Kidney glomerular epithelial cell (primary cell): Measurements from ENCODE around the gene SPATC1L.

Experiments
- DNase-seq: peaks from one replicate; lab custom pipeline; 2025; lab: John Stamatoyannopoulos, UW

Gene SPATC1L

GRCh38 chr21:46131838-46132651 lies 52.2 kb downstream of the SPATC1L start:
- no peak for DNase-seq

GRCh38 chr21:46131588-46131837 lies 52.7 kb downstream of the SPATC1L start:
- DNase-seq = no peak

GRCh38 chr21:46130831-46131587 lies 53.2 kb downstream of the SPATC1L start:
- no peak for DNase-seq

- no peak for DNase-seq
Measured at GRCh38 chr21:46129846-46130651, 54.2 kb downstream of the SPATC1L start.

DNA sequence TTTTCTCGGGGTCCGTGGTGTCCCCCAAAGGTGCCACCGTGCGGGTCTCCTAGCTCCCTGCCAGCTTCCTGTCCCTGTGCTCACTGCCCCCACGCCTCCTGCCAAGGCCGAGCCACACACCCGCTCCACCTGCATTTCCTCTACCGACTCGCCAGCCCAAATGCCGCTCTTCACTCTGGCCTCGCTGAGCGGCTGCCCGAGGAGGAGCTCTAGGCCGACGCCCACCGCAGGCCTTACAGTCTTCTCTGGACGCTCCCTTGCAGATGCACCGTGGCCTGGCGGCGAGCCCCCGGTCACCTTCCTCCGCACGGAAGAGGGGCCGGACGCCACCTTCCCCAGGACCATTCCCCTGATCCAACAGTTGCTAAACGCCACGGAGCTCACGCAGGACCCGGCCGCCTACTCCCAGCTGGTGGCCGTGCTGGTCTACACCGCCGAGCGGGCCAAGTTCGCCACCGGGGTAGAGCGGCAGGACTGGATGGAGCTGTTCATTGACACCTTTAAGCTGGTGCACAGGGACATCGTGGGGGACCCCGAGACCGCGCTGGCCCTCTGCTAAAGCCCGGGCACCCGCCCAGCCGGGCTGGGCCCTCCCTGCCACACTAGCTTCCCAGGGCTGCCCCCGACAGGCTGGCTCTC lies 55.2 kb downstream of the SPATC1L start:
- DNase-seq = no peak

DNA sequence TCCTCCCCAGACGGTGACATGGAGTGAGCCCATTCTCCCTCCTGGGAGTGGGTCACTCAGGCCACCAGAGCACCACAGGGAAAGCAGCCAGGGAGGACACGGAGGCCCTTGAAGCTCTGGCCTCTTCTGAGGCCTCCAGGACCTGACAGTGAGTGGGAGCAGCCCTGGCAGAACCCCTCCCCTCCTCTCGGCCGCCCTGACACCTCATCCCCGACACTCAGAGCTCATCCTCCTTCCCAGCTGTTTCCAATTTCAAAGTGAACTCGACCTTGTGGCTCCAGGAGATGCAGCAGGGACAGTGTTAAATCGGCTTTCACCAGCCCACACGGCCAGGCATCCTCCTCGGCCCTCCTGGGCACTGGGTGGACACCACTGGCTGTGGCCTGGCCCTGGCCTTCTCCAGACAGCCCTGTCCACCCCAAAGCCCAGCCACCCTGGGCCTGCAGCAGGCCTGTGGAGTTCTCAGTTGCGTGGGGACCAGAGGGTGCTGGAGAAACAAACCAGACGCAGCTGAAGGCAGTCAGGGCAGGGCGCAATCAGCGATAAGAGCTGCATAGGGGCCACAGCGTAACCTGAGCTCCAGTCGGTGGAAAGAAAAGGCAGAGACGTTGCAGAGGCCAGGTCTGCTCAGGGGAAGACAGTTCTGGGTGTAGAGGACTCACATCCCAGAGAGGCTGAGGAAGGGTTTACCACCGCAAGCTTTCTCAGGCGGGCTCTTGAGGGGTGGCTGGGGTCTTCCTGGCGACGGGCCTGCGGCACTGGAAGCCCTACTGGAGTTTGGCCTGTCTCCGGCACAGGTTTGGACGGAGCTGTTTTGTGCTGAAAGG lies 55.9 kb downstream of the SPATC1L start:
- no peak for DNase-seq

DNA sequence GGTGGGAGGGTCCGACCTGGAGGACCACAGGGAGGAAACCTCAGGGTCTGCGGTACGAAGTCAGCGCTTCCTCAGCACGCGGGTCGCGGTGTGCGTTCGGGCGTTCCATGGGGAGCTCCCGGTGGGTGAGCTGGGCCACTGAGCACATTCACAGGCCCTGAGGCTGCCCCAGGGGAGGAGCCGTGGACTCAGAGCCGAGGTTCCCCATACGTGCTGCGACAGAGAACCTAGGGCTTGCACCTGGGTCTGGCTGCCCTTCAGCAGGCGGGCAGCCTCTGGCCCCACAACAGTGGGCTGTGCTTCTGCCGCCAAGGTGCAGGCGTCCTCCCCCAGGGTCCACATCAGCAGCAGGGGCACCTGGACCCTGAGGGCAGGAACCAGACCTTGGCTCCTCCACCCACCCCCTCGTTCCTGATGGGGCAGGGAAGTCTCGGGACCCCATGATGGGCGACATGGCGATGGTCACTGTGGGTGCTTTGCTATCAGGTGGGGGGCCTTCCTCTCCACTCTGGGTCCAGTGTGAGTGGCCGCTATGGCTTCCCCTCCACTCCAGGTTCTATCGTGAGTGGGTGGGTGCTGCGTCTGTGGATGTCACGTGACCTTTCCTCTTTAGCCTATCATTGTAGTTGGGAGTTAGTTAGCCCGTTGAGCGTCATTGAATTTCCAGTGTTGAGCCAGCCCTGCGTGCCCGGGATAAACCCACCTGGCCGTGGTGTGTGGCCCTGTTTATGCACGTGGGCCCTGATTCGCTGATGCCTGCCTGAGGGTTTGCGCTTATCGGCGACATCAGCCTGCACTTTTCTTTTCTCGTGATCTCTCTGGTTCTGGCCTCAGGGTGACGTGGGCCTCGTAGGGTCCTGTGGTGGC lies 56.8 kb downstream of the SPATC1L start:
- DNase-seq = no peak

DNA sequence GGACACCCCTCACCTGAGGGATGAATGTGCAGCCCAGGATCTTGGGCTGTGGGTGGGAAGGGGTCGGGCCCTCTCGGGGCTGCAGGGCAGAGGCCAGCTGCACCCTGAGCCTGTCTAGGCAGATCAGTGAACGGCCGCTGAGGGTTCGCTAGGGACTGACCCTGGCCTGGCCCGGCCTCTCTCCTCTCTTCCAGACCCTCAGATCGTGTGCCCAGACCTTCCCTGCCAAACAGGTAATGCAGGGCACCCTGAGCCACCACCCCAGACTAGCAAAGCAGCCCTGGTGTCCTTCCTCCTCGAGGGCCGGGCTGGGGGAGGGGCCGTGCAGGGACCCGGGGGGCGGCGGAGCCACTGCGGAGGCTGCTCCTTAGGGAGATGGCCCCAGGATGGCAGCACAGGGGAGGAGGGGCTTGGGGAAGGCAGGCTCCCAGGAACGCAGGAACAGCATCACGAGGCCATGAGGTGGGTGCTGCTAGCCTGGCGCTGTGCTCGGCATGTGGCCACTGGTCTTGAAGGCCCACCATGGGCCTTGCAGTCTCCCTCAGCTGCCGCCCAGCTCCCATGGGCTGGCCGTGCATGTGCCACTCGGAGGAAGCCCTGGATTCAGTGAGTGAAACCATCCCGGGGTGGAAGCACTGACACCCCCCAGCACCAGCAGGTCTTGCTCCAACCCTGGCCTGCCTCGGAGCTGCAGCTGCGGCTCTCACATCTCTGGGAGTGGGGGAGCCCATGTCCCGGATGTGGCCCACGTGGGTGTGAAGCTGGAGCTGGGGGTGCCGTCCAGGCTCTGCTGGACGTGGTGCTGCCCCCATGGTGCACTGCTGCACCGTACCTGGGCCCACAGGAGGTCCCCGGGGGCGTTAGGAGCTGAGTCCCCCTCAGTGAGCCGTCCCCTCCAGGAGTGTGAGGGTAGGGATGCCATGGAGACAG lies 57.7 kb downstream of the SPATC1L start:
- DNase-seq = no peak

DNA sequence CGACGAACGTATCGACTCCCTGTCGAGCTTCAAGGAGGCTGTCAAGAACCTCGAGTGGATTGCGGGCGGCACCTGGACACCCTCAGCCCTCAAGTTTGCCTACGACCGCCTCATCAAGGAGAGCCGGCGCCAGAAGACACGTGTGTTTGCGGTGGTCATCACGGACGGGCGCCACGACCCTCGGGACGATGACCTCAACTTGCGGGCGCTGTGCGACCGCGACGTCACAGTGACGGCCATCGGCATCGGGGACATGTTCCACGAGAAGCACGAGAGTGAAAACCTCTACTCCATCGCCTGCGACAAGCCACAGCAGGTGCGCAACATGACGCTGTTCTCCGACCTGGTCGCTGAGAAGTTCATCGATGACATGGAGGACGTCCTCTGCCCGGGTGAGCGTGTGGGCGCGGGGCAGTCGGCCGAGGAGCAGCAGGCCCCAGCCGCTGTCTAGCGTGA lies 58.4 kb downstream of the SPATC1L start:
- DNase-seq = no peak

GRCh38 chr21:46124926-46125845 lies 59.1 kb downstream of the SPATC1L start:
- no peak for DNase-seq

GRCh38 chr21:46124083-46124925 lies 60.0 kb downstream of the SPATC1L start:
- DNase-seq = no peak

DNA sequence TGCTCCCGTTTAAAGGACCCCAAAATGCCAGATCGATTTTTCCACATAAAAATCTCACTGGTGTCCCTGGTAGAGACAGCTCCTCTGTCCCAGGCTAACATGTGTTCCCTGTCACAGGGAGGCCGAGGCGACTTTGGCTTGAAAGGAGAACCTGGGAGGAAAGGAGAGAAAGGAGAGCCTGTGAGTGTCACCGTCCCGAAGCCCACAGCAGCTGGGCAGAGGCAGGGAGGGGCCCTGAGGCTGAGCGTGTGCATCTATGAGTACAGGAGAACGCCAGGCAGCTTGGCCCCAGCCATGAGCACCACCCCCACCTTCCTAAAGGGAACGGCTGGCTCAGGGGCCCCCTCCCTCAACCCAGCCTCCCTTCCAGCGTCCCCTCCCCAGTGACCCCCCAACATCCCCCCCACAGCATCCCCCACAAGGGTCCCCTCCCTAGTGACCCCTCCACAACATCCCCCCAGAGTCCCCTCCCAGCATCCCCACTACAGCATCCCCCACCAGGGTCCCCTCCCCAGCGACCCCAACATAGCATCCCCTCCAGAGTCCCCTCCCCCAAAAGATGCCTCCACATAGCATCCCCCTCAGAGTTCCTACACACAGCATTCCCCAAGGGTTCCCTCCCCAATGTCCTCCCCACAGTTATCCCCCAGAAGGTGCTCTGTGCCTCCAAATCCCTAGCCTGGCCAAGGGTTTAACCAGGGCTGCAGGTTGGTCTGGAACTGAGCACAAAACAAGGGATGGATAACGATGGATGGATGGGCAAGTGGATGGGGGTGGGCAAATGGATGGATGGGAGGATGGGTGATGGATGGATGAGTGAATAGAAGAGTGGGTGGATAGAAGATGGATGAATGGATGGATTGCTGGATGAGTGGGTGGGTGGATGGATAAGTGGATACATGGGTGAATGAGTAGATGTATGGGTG lies 61.2 kb downstream of the SPATC1L start:
- DNase-seq = no peak

DNA sequence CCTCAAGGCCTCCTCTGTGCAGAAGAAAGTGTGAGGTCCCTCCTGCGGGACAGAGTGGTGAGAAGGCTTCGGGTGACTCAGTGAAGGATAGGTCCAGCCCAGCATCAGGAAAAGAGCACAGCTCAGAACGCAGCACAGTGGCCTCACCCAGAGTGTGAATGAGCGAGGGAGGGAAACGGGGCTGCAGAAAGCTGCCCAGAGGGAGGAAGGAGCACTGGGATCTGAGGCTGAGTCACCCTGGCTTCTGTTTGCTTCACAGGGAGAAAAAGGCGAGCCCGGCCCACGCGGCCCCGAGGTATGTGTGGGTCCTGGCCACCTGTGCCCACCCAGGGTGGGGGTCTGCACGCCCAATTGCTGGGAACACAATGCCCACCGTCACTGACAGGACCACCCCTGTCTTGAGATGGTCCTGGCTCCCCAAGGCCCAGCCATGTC lies 62.0 kb downstream of the SPATC1L start:
- no peak for DNase-seq

- no peak for DNase-seq
Measured at GRCh38 chr21:46121286-46122221, 62.7 kb downstream of the SPATC1L start.
